Fibroblast of pulmonary artery (primary cell): ENCODE results near the gene SPACA4.
"Not testable (repeated sequence)": the region's sequence is repeated elsewhere in the genome, so short reads cannot be mapped to it uniquely, and the experiment has no call there.

Experiments
- DNase-seq: peaks from one replicate; pipeline ENCODE4 v3.0.0-alpha.2; 2010; ENCODE audit warnings: low read depth
- H3K4me3 ChIP-seq: replicated peaks from 2 replicates; pipeline ENCODE4 v1.5.1; 2011; ENCODE audit warnings: low read depth, mild to moderate bottlenecking, control low read depth, low read length, moderate library complexity
- CTCF ChIP-seq: IDR thresholded peaks from 2 replicates; pipeline ENCODE4 v1.5.1; 2011; ENCODE audit warnings: mild to moderate bottlenecking, control low read depth, low read length, inconsistent platforms; ENCODE audit errors: missing control alignments

SPACA4 gene

GRCh38 chr19:48568345-48568886, 38.1 kb upstream of the SPACA4 start:
- DNase-seq = peak; percentile 87
- no peak overlapping the region for H3K4me3 ChIP-seq

GRCh38 chr19:48569814-48570213, 36.7 kb upstream of the SPACA4 start:
- no peak for TF ChIP-seq CTCF
- H3K4me3 ChIP-seq = no peak overlapping the region
- DNase-seq = no peak

More at GRCh38 chr19:48568345-48568886, 38.1 kb upstream of the SPACA4 start:
- TF ChIP-seq CTCF = no peak

GRCh38 chr19:48571378-48572162, 35.0 kb upstream of the SPACA4 start:
- DNase-seq = no peak
- TF ChIP-seq CTCF = no peak

GRCh38 chr19:48573163-48573505, 33.4 kb upstream of the SPACA4 start:
- DNase-seq = no peak
- no peak overlapping the region for H3K4me3 ChIP-seq
- TF ChIP-seq CTCF = no peak

More at GRCh38 chr19:48571378-48572162, 35.0 kb upstream of the SPACA4 start:
- H3K4me3 ChIP-seq = no peak overlapping the region

GRCh38 chr19:48575931-48576622, 30.5 kb upstream of the SPACA4 start:
- TF ChIP-seq CTCF = no peak
- no peak overlapping the region for H3K4me3 ChIP-seq
- no peak for DNase-seq

- DNase-seq, H3K4me3 ChIP-seq: not testable (repeated sequence)
Observed at GRCh38 chr19:48577908-48578307, 28.6 kb upstream of the SPACA4 start.

GRCh38 chr19:48578891-48579290, 27.7 kb upstream of the SPACA4 start:
- DNase-seq = no peak
- no peak for TF ChIP-seq CTCF
- H3K4me3 ChIP-seq = no peak overlapping the region
